Measurements from ENCODE around the gene PTPN18.
"Not testable (repeated sequence)": the region's sequence is repeated elsewhere in the genome, so short reads cannot be mapped to it uniquely, and the experiment has no call there.

Gene PTPN18

DNA sequence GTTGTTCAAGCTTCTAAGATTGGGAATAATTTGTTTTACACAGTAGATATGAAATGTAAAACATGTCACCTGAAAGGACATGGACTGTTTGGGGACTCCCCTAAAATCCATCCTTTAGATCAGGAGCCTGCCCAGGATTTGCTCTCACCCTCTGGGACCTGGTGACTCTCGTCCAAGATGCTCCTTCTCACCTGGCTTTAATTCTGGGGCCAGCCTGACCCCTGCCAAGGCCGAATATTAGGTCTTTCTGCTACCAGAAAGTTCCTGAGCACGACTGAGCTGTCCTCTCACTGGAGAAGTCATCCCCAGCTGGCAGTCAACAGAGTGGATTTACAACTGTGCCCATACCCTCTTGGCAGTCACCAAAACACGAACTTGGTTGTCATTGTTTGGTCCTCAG, 25.3 kb downstream of the PTPN18 start:
- DNase-seq (ENCODE audit: low read depth), result no peak

DNA sequence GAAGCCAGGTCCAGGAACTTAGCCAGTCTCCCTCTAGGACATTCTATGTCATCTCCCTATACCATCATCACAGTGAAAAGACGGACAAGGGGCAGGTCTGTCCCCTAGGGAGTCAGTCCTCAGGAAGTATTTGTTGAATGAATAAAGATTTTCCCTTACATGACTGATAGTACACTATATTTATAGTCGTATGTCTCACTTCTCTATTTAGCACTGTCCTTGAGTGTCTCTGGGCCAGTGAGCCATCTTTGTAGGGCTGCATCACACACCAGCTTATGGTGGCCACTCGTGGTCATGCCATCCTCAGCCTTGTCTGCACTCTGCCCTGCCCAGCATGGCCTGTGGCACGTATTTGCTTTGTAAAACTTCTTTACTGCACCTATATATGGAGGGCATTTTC, 25.8 kb downstream of the PTPN18 start:
- DNase-seq (ENCODE audit: low read depth), result no peak

DNA sequence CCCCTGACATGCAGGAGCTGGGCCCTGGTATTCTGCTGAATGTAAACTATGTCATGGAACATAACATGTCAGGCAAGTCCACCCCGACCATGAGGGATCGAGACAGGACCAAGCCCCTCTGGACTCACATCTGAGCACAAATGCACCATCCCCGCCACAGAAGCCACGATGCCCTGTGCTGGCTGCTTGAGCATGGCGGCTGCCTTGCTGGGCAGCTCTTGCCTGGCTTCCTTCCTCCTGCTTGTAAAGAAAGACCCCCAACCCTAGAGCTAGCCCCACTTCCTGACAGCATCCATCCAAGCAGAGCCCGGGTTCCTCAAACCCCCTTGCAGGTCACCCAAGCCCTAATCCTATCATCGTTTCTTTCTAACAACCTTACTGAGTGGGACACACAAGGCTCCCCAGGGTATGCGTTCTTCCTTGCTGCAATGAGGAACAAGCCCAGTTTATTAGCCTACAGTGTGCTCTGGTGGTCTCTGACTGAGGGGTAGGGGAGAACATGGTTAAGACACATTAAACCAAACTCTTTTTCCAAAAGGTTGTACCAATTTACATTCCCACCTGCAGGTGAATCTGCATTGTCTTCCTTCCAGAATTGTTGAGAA, 26.6 kb downstream of the PTPN18 start:
- no peak for DNase-seq (ENCODE audit: low read depth)

DNA sequence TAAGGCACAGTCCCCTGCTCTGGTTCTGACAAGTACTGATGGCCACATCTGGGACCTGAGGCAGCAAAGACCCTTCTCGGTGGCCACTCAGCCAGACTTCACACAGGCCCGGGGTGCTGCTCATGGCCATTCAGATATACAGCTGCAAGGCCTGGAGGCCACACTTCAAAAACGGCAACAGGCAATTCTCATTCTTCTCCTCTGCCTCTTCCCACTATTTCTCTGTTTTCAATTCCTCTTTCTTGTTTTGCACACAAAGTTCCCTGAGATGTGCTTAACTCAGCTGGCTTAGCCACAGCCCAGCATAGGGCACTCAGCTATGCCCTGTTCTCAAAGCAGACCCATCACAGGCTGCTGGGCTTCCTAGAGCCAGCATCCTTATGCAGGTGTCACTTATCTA, 29.9 kb downstream of the PTPN18 start:
- DNase-seq (ENCODE audit: low read depth), result no peak

DNA sequence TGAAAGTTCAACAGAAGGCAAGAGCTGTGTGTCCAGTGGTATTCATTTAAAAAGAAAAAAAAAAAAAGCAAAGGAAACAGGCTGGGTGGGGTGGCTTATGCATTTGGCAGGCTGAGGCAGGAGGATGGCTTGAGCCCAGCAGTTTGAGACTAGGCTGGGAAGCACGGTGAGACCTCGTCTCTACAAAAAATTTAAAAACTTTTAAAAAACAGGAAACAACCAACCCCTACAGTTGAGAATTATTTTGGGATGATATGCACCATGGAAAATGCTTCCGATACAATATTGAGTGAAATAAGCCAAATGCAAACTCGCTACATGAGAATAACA, 31.2 kb downstream of the PTPN18 start:
- DNase-seq (ENCODE audit: low read depth), result no peak

DNA sequence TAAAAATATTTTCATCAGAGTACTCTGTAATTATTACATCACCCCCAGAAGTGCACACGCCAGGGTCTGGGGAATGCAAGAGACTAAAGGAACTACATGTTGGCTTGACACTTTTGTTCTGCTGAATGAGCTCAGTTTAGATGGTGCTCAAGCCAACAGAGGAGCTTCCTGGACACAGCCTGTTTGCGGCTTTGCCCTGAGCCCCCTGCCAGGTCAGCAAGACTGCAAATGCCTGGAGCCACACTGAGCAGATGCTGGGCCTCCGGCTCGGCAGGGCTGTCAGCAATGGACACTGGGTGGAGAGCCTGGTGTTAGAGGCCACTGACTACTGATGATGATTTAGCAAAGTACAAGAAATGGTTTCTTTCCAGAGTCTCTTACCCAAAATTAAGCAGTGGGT, 31.9 kb downstream of the PTPN18 start:
- DNase-seq (ENCODE audit: low read depth), result no peak

DNA sequence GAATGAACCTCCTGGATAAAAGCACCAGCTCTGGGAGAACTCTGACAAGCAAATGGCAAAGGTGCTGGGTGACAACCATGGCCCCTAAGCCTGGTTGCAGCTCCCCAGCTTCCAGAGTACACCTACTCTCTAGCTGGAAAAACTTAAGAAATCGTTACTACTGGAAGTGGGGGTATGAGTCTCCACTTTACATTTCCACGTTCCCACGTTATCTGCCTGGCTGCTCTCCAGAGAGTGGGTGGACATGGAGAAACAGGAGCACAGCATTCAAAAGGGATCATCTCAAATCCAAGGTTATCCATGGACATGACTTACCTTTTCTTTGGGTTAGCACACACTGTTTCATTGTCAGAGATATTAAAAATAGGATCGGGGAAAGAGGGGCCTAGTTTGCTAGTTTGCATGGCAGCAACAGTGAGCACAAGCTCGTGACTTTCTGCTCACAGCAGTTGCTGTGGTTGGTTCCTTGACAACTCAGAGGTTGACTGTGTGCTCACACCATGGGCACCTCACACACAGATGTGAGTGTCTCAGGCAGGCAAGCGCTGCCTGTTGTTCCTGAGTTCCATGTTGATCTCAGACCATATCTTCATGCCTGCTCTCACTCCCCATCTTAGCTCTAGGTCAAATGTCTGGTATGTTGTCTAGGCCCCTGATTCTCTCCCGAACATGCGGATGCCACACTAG, 32.5 kb downstream of the PTPN18 start:
- DNase-seq (ENCODE audit: low read depth), result no peak

DNA sequence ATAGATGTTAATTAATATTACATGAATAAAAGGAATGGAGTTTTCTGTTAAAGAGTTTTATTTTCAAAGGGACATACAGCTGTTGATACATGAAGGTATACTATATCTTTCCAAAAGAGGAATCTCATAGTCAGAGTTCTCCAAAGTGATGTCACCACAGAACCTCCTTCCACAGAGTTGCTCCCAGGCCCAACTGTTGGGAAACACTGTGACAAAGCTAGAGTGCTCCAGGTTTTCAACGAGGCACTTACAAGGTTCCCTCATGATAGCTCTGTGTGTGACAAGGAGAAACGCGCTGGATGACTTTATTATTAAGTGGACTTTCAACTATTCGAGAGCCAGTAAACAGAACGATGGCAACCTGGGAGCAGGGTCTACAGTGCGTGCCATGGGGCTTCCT, 33.5 kb downstream of the PTPN18 start:
- DNase-seq (ENCODE audit: low read depth), result no peak

DNA sequence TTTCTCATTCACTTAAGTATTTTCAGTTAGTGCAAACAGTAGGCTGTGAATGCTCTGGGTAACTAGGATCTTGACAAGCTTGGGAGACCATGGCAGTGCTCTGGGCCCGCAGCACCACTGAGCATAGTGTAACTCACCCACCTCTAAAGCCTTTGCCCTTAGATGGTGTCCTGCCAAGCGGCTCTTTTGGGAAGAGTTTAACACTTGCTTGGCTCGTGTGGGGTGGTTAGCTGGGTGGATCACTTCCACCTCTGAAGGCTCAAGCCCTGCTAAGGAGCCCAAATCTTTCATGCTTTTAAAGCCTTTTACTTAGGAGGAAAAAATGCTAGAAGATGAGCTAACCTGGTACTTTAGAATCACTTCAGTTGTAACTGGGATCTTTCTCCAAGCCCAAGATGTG, 33.9 kb downstream of the PTPN18 start:
- no peak for DNase-seq (ENCODE audit: low read depth)

DNA sequence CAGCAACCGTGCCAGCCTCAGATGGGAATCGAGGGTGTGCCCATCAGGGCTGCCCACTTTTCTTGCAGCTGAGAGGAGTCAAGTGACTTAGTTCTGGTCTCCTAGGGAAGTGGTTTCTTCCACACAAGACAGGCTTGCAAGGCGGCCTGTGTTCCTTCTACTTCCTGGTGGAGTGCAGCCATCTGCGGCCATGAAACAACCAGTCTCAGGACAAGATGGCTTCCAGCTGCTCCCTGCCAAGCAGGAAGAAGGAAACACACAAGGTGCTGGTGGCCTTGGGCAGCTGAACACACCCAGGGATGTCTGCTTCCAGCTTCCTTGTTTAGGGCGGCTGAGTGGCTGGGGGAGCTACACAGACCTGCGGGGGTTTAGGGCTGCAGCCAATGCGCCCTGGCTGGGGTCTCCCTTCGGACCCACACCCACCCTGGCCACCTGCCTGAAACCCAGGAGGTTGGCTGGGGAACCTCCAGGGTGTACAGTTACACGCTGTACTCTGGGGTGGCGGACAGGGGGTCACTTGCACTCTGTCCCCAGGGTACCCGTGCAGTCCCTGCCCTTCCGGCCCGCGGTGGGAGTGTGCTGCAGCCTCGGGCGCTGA, 34.7 kb downstream of the PTPN18 start:
- DNase-seq (ENCODE audit: low read depth), result no peak

DNA sequence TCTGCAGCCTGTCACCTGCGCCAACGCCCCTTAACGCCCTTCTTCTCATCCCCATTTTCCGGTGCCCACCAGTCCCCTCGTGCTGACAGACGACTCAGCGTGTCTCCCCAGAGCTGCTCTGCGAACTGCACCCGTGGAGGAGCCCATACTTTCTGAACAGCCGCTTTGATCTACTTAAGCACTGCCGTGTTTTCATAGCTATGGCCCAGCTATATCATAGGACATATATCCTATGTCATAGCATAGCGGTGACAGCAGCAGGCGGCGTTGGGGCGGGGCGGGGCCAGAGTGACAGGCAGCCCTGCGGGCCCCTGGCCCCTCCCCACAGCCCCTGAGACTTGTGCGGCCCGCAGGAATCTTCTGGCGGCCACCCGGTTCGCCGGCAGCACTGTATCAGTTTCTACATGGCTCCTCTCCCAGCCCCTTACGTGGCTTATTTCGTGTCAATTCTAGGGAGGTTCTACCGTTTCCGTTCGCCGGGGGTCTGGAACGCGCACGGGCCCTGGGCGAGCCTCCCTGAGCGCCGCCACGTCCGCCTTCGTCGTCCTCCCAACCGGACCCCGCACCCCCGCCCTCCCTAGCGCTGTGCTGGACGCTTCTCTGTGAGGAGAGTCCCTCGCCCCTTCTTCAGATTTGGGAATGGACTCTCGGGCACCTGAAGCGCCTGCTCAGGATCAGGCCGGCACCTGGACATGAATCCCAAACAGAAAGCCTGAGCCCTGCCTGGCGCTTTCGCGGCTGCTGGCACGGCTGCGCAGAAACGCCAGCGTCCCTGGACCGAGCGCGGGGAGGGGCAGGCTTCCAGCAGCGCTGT, 35.4 kb downstream of the PTPN18 start:
- DNase-seq (ENCODE audit: low read depth), result peak; percentile 80

DNA sequence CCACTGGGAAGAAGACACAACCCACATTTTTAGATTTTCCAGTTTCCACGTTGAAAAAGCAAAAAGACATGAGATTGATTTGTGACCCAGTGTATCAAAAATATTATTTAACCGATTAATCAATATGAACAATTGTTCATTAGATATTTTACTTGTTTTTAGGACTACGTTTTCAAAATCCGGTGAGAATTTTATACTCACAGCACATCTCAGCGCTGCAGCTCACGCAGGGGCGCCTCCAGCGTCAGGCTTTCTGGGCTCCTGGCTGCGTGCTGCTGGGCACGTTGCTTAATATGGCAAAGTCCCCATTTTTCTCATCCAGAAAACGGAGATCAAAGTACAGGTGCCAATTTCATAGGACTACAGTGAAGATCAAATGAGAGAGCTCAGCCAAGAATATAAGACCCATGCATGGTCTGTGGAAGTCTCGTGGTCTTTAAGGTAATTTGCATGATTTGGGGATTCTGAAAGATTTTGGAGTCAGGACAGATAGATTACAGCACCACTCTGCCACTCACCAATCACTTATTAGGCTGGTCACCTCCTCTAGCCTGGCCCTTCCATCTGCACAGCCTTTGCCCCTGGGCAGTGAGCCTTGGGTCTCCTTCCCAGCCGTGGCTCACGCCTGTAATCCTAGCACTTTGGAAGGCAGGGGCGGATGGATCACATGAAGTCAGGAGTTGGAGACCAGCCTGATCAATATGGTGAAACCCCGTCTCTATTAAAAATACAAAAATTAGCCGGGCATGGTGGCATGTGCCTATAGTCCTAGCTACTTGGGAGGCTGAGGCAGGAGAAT, 36.2 kb downstream of the PTPN18 start:
- peak; percentile 43 for DNase-seq (ENCODE audit: low read depth)

DNA sequence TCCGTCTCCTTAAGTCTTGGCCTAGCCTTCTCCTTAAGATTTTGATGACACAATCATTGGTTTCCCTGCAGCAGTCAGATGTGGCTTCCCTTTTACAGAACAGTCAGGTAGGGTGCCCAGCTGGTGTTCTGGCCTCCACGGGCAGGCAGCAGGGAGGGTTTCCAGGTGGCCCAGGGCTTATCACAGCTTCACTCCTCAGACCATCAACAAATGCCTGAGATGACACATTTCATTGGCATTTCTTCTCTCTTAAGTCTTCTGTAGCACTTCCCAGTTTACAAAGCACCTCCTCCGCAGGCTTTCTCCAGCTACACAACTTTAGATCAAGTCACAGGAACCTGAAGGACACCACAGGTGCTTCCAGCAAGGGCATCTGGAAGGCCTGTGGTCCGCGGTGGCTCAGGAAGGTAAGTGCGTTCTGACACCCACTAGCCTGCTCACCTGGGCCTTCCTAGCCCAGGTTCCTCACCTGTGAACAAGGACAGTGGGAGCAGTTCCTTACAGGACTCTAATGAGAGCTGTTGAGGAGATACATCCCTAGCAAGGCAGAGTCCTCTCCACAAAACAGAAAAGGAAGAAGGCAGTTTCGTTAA, 37.6 kb downstream of the PTPN18 start:
- DNase-seq (ENCODE audit: low read depth), result no peak

DNA sequence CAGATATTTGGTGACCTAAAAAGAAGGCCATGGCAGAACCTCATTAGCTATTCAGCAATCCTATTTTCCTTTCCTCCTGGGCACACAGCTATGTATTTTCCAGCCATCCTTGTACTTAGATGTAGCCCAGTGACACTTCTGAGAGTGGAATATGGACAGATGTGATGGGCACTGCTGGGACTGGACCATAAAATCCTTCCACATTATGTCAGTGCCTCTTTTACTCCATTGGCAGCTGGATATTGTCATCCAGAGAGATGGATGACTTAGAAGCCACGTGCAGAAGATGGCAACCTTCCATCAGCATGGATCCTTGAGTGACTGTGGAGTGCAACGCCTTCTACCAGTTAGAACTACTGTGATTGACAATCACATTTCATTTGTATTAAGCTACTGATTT, 50.4 kb downstream of the PTPN18 start:
- not testable (repeated sequence) for DNase-seq (ENCODE audit: low read depth)

DNA sequence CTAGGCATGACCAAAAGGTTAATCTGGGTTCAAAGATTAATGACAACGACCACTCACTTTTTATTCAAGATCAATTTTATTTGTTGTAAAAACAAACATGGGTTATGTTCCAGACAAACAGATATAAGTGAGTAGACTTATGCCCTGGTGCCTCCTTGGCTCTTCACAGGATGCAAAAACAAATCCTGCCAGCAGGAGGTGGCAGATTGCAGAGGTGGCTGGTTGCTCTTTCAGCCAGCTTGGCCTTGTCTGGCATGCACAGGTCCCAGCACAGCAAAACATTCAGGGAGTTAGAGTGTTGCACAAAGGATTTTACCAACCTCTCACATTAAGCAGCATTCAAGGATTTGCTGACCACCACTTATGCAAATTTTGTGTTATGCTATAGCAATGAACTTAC, 60.8 kb downstream of the PTPN18 start:
- DNase-seq (ENCODE audit: low read depth), result not testable (repeated sequence)

DNA sequence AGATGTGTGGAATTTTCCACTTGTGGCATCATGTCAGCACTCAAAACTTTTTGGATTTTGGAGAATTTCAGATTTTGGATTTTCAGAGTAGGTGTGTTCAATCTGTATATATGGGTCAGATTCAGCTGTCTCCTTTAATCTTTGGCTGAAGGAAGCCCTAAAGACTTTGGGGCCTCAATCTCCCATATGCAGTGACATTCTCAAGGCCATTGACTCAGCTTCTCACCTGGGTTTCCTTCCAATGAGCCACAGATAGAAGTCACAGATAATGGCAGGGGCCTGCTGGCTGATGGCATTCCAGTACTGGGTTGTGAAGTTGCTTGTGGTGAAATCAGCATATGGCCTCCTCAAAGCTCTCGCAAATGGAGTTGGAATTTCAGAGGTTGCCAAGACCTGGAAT, 63.0 kb downstream of the PTPN18 start:
- not testable (repeated sequence) for DNase-seq (ENCODE audit: low read depth)

All from iris pigment epithelial cell (primary cell).